Panc1 (cell line): ENCODE results near the gene EEF2.

ENCODE experiments used
- CTCF ChIP-seq: fragments of 450-650 bp; IDR thresholded peaks from 2 replicates; pipeline ENCODE4 v1.5.1; 2017; ENCODE audit warnings: mild to moderate bottlenecking
- POLR2AphosphoS5 ChIP-seq: IDR thresholded peaks from 2 replicates; pipeline ENCODE4 v1.6.1; 2012; ENCODE audit warnings: mild to moderate bottlenecking, low read depth, low read length, moderate library complexity
- REST ChIP-seq, 2 experiments: IDR thresholded peaks; 2 replicates each; pipeline ENCODE4 v1.6.1; 2011 to 2012; ENCODE audit warnings: low read depth in 2 of 2, control low read depth in 1 of 2, low read length in 1 of 2, mild to moderate bottlenecking in 1 of 2, moderate library complexity in 1 of 2; ENCODE audit not compliant: insufficient read depth in 1 of 2
- TCF7L2 ChIP-seq: IDR thresholded peaks from 2 replicates; pipeline ENCODE4 v1.6.1; 2011; ENCODE audit warnings: mild to moderate bottlenecking, low read depth, low read length, inconsistent platforms

DNA sequence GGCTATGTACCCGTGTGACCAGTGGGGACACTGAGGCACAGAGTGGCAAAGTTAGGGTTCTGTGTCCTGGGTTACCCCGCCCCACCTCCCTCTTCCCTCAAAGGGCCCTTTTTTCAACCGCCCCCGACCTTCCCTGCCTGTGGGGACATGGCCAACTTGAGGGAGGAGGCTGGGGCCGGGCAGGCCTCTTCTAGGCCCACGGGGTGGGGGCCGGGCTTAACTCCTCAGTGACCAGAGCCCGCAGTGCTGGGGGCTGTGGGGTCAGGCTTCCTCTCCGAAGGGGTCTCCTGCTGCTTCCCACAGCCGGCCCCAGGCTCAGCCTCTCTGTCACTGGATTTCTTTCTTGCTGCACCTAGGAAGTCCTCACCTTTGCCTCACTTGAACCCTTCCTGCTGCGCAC lies 46.2 kb upstream of the EEF2 start:
- TF ChIP-seq TCF7L2: no peak
- TF ChIP-seq CTCF: no peak
- no peak for TF ChIP-seq REST (IDR thresholded peaks at IDR 0.05; ENCODE audit: insufficient read depth in 1 of 2, low read depth in 2 of 2, low read length in 1 of 2)
- no peak for TF ChIP-seq POLR2AphosphoS5
